Endodermal cell (in vitro differentiated cells): ENCODE results near the gene ANKUB1. TPM values are rescaled to one million over a fixed set of nuclear protein-coding genes. Genes with fewer than 3 reads are reported as not detected.

Experiments used
- DNase-seq: peaks from one replicate; pipeline ENCODE4 v3.0.0-alpha.2; 2017
- H3K27ac ChIP-seq: 2 replicates; pipeline ENCODE4 v1.5.1; 2013; ENCODE audit warnings: mild to moderate bottlenecking, low read depth, low read length, moderate library complexity
- H3K27me3 ChIP-seq: 2 replicates; pipeline ENCODE4 v1.6.1; 2013; ENCODE audit warnings: mild to moderate bottlenecking, low read length, moderate library complexity; ENCODE audit not compliant: insufficient read depth, control insufficient read depth, poor library complexity, severe bottlenecking
- H3K36me3 ChIP-seq: 2 replicates; pipeline ENCODE4 v1.7.0; 2013; ENCODE audit warnings: mild to moderate bottlenecking, low read length, moderate library complexity; ENCODE audit not compliant: control insufficient read depth, insufficient read depth
- H3K4me1 ChIP-seq: one replicate; pipeline ENCODE4 v1.7.0; 2013; ENCODE audit warnings: low read length; ENCODE audit not compliant: control insufficient read depth, insufficient read depth
- H3K4me3 ChIP-seq: 2 replicates; pipeline ENCODE4 v1.5.1; 2013; ENCODE audit warnings: mild to moderate bottlenecking, low read length, moderate library complexity
- H3K9ac ChIP-seq: 2 replicates; pipeline ENCODE4 v1.6.1; 2013; ENCODE audit warnings: mild to moderate bottlenecking, low read length, moderate library complexity; ENCODE audit not compliant: poor library complexity, severe bottlenecking; ENCODE audit errors: extremely low read depth
- H3K9me3 ChIP-seq: 2 replicates; pipeline ENCODE4 v1.6.1; 2013; ENCODE audit warnings: mild to moderate bottlenecking, low read length, moderate library complexity; ENCODE audit not compliant: control insufficient read depth
- H3K27ac Mint-ChIP-seq: 2 replicates; pipeline ENCODE4 v1.8.0; 2020; ENCODE audit warnings: mixed read lengths
- H3K27me3 Mint-ChIP-seq: 2 replicates; pipeline ENCODE4 v1.8.0; 2021; ENCODE audit warnings: mild to moderate bottlenecking, mixed read lengths; ENCODE audit not compliant: insufficient read depth
- H3K36me3 Mint-ChIP-seq: 2 replicates; pipeline ENCODE4 v1.8.0; 2020; ENCODE audit warnings: low read depth, mixed read lengths
- H3K4me1 Mint-ChIP-seq: 2 replicates; pipeline ENCODE4 v1.8.0; 2020; ENCODE audit warnings: mixed read lengths
- H3K4me3 Mint-ChIP-seq: 2 replicates; pipeline ENCODE4 v1.8.0; 2020; ENCODE audit warnings: mild to moderate bottlenecking, moderate library complexity, mixed read lengths
- H3K9me3 Mint-ChIP-seq: 2 replicates; pipeline ENCODE4 v1.8.0; 2020; ENCODE audit warnings: mild to moderate bottlenecking, mixed read lengths
- CTCF ChIP-seq: fragments of 200-600 bp; sonication (generic); conservative IDR thresholded peaks from 2 replicates; pipeline ENCODE4 v1.5.0; 2021; ENCODE audit warnings: antibody characterized with exemption, mild to moderate bottlenecking
- WGBS, 2 experiments: methylation state at CpG; one replicate each; pipeline versions ENCODE4 v1.1.5 to v1.1.7; 2013; ENCODE audit warnings: missing lambda C conversion rate in 2 of 2, mixed read lengths in 1 of 2; ENCODE audit not compliant: insufficient coverage in 1 of 2, insufficient read length in 1 of 2; 5-methylcytosine and 5-hydroxymethylcytosine counted together
- total RNA-seq, 2 donors: library from RNA; stranded (reverse); fragmentation: NEBNext Ultra II Directional in 1 of 2; extraction: Animal tissue kit (Norgen Biotek cat#: 25700) in 1 of 2; gene quantifications; 2 replicates in 1 of 2; 3 replicates in 1 of 2; pipeline ENCODE4 v1.2.1, GENCODE V29; 2021

Gene ANKUB1
- total RNA-seq, 2 donors from 2014 or later: not detected

- H3K27me3 ChIP-seq: no peaks in the 10 kb centered on the region
- DNase-seq: no peak
- Mint-ChIP-seq H3K36me3 (no peaks in the 10 kb centered on the region), H3K9me3 (no peaks in the 10 kb centered on the region), H3K27ac (no peak overlapping the region), H3K4me3 (no peak overlapping the region), H3K4me1 (no peaks in the 10 kb centered on the region), H3K27me3 (peaks cover 5% of the 10 kb centered on the region)
- no peak overlapping the region for H3K27ac ChIP-seq
- no peak overlapping the region for H3K9ac ChIP-seq
- H3K9me3 ChIP-seq: no peaks in the 10 kb centered on the region
- no peaks in the 10 kb centered on the region for H3K4me1 ChIP-seq
- H3K36me3 ChIP-seq: no peaks in the 10 kb centered on the region
- WGBS, 2 experiments: 100% methylated on average over 2 of the region's 2 CpGs; no CpG with 5 or more reads in 1 of the 2 experiments
- no peak for TF ChIP-seq CTCF
- no peak overlapping the region for H3K4me3 ChIP-seq
Measured at GRCh38 chr3:149790268-149790667, 2.1 kb downstream of the ANKUB1 start.

- H3K9ac ChIP-seq: no peak overlapping the region
- 91 to 95% methylated on average over 3 to 5 of the region's 5 CpGs for WGBS, 2 experiments
- H3K4me1 Mint-ChIP-seq: no peaks in the 10 kb centered on the region
Measured at GRCh38 chr3:149784064-149784704, 8.2 kb downstream of the ANKUB1 start.

GRCh38 chr3:149783576-149783975, 8.8 kb downstream of the ANKUB1 start:
- Histone ChIP-seq H3K36me3 (no peaks in the 10 kb centered on the region), H3K27ac (no peak overlapping the region)

More at GRCh38 chr3:149784064-149784704, 8.2 kb downstream of the ANKUB1 start:
- no peaks in the 10 kb centered on the region for H3K27me3 ChIP-seq
- Mint-ChIP-seq H3K4me3 (no peak overlapping the region), H3K27ac (no peak overlapping the region), H3K27me3 (no peaks in the 10 kb centered on the region), H3K9me3 (no peaks in the 10 kb centered on the region), H3K36me3 (no peaks in the 10 kb centered on the region)
- H3K4me3 ChIP-seq: no peak overlapping the region
- H3K4me1 ChIP-seq: no peaks in the 10 kb centered on the region
- no peaks in the 10 kb centered on the region for H3K36me3 ChIP-seq
- H3K27ac ChIP-seq: no peak overlapping the region
- TF ChIP-seq CTCF: no peak
- no peak for DNase-seq
- no peaks in the 10 kb centered on the region for H3K9me3 ChIP-seq

More at GRCh38 chr3:149783576-149783975, 8.8 kb downstream of the ANKUB1 start:
- Mint-ChIP-seq H3K4me3 (no peak overlapping the region), H3K9me3 (no peaks in the 10 kb centered on the region), H3K27ac (no peak overlapping the region), H3K27me3 (no peaks in the 10 kb centered on the region), H3K4me1 (no peaks in the 10 kb centered on the region), H3K36me3 (no peaks in the 10 kb centered on the region)
- no peak overlapping the region for H3K9ac ChIP-seq
- DNase-seq: no peak
- H3K27me3 ChIP-seq: no peaks in the 10 kb centered on the region
- H3K9me3 ChIP-seq: no peaks in the 10 kb centered on the region
- no peak for TF ChIP-seq CTCF
- H3K4me3 ChIP-seq: no peak overlapping the region
- no peaks in the 10 kb centered on the region for H3K4me1 ChIP-seq
